Fibroblast of upper back skin (primary cell): ENCODE data around the gene FRAS1.
"Not testable (repeated sequence)": the region's sequence is repeated elsewhere in the genome, so short reads cannot be mapped to it uniquely, and the experiment has no call there.

Experiments
- DNase-seq: peaks from one replicate; pipeline ENCODE4 v3.0.0-alpha.2; 2013

The FRAS1 gene, protein sequence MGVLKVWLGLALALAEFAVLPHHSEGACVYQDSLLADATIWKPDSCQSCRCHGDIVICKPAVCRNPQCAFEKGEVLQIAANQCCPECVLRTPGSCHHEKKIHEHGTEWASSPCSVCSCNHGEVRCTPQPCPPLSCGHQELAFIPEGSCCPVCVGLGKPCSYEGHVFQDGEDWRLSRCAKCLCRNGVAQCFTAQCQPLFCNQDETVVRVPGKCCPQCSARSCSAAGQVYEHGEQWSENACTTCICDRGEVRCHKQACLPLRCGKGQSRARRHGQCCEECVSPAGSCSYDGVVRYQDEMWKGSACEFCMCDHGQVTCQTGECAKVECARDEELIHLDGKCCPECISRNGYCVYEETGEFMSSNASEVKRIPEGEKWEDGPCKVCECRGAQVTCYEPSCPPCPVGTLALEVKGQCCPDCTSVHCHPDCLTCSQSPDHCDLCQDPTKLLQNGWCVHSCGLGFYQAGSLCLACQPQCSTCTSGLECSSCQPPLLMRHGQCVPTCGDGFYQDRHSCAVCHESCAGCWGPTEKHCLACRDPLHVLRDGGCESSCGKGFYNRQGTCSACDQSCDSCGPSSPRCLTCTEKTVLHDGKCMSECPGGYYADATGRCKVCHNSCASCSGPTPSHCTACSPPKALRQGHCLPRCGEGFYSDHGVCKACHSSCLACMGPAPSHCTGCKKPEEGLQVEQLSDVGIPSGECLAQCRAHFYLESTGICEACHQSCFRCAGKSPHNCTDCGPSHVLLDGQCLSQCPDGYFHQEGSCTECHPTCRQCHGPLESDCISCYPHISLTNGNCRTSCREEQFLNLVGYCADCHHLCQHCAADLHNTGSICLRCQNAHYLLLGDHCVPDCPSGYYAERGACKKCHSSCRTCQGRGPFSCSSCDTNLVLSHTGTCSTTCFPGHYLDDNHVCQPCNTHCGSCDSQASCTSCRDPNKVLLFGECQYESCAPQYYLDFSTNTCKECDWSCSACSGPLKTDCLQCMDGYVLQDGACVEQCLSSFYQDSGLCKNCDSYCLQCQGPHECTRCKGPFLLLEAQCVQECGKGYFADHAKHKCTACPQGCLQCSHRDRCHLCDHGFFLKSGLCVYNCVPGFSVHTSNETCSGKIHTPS (N-terminal part only)

DNA sequence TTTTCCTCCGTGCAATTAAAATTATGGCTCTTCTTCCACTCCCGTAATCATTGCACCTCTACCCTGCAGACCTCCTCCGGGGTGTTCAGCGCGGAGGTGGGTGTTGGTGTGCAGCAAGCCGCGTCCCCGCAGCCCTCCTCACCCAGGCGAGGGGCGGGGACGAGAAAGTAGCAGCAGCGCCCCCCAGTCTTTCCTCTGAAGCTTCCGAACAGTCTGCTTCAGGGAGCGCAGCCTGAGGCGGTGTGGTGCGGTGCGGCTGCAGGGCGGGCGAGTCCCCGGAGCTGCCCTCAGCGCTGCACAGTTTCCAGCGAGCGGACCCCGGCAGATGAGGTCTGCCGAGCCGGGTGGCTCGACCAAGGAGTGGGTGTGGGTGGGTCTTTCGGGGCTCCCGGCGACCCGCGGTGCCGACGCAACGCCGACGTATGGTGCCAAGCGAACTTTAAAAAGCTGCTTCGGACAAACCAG, at the start of gene FRAS1:
Gene FRAS1 (plus strand): TSS at position 189 of the 465 bp plus-strand sequence. CDS start 687 bp downstream, outside the sequence.
- peak; percentile 37 for DNase-seq

DNA sequence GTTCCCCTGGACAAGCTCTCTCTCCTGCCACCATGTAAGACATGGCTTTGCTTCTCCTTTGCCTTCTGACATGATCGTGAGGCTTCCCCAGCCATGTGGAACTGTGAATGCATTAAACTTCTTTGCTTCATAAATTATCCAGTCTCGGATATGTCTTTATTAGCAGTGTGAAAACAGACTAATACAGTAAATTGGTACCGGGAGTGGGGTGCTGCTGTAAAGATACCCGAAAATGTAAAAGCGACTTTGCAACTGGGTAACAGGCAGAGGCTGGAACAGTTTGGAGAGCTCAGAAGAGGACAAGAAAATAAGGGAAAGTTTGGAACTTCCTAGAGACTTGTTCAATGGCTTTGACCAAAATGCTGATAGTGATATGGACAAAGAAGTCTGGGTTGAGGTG, 46.1 kb upstream of the FRAS1 start:
- not testable (repeated sequence) for DNase-seq

DNA sequence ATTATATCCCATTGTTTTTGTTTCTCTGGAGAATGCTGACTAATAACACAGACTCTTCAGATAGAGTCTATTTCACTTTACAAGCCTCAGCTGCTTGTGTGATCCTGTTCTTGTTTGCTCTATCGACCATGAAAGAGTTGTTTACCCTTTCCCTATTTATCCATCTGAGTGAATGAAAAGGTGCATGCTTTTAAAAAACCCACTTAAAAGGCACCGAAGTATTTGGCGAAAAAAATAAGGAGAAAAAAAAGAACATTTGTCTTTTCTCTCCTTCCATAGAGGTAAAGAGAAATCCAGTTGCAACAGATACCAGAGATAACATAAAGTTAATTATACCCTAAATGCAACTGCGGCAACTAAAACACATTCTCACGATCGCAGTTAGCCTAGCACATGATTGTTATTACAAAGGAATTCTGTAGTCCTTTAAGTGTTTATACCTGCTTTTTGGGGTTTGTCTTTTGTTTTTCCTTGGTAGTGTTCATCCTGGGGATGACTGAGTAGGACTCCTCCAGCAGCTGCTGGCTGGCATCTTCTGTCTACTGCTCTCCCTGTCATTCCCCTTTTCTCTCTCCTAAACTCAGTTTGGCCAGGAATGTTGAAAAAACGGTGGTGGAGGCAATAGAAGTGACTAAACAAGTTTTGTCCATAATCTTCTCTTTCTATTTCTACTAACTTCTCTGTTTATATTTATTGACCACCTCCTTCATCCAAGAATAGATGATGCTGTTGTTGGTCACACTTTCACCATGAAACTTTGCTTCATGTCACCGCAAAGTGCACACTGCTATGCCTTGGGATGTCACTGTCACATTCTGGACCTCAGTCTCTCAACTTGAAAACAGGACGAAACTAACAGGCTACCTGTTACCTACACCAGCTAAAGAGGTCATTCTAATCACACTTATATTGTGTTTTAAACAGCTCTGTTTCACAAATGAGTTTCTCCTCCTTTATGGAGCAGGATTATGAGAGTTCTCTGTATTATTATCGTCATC, 41.9 kb upstream of the FRAS1 start:
- no peak for DNase-seq

DNA sequence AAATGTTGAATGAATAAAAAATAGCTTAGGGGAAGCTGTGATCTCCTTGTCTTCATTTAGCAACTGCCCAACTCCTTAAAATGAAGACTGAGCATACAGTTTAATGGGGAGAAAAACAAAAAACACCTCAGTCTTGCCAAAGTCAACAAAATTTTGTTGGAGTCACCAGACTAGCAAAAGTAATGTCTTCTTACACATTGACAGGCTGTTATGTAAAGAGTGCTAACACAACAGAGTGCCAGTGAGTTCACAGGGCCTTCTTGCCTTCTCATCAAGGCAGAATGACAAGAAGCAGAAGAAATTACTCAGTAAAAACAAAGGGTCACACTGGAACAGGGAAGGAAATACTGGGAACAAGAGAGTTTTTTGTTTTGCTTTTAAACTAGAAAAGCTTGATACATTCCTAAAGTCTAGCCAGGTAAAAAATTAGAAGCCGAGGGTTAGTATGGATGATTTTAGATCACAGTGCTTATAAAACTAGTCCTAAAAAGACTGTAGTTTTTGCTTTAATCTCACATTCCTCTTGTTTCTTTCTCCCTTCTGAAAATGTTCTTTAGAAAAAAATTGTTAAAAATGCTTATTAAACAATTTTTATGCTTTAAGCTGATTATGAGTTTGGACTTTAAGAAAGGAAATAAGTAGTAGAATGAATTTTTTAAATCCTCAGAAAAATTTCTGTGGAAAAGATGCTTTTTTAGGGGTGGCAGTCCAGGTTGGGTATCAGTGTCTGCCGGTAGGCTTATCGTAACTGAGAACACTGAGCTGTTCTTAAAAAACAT, 38.7 kb upstream of the FRAS1 start:
- DNase-seq: no peak

DNA sequence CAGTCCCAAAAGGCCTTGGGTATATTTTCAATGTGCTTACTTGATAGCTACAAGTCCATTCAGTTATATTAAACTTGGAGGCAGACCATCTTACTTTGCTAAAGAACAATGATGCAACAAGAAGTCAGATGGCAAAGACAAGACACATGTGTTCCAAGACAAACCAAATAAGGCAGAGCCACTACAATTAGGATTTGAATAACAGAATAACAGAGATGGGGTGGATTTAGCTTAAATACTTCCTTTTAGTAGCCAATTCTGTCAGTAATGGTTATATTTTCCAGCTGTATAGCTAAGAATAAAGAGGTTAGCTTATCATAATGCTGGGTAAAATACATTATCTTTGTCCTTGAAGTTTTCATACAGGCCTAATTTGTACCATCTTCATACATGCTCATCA, 37.7 kb upstream of the FRAS1 start:
- DNase-seq: peak; percentile 3

DNA sequence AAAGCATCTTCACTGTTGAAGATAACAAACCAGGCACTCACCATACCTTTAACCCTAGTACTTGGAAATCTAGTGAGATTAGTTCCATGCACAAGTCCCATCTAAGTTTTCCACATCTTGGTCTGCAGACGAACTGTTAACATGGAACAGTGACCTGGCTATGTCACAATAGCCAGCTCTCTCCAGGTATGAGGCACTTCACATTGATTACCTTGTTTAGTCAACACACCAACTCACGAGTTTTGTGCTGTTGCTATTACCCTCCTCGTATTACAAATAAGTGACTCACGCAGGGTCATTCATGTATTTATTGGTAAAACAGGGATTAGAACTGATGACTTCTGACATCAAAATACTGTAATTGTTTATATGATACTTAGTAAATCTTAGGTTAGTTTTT, 36.4 kb upstream of the FRAS1 start:
- no peak for DNase-seq

DNA sequence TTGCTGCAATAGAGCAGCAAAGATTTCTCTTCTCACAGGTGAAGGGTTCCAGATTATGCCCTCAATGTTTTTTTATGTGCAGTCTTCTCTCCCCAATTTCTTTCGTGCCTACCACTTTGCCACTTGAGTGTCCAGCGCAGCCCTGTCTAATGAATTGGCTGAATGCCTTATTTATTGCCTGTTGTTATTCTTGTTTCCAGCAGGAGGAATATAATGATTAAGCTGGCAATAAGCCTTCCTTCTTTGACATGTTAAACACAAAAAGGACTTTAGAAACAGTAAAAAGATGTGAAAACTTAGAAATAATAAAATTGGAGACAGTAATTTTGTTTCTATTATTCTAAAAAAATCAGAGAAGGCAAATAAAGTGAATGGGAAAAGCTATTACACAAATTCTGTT, 34.6 kb upstream of the FRAS1 start:
- no peak for DNase-seq

DNA sequence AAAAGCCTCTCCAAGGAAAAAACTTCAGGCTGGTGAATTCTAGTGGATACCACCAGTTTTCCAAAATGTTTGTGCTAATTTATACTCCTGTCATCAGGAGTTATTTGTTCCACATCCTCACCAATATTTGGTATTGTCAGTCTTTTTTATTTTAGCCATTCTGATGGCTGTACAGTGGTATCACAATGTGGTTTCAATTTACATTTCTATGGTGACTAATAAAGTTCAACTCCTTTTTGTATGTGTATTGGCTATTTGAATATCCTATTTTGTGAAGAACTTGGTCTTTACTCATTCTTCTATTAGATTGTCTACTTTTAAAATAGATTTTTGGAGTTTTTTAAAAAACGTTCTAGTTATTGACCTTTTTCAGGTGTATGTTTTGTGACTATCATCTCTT, 33.0 kb upstream of the FRAS1 start:
- peak; percentile 30 for DNase-seq

DNA sequence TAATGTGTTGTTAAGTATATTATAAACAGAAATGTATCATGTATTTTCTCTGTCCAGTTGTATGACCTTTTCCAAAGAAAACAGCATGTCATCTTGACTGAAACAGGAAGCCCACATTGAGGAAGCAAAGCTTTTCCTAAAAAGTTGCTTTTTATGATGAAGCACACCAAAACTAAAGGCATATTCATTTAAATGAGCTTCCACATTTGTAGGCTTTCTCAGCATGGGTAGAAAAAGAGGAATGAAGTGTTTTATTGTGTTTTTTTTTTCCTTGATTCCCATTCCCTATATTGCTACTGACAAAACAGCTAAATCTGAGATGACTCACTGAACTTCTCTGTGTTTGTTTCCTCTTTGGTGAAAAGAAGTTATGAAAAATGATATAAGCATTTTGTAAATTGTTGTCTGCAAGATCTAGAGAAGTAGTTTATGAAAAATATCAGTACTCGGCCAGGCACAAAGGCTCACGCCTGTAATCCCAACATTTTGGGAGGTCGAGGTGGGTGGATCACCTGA, 32.5 kb upstream of the FRAS1 start:
- DNase-seq: no peak

DNA sequence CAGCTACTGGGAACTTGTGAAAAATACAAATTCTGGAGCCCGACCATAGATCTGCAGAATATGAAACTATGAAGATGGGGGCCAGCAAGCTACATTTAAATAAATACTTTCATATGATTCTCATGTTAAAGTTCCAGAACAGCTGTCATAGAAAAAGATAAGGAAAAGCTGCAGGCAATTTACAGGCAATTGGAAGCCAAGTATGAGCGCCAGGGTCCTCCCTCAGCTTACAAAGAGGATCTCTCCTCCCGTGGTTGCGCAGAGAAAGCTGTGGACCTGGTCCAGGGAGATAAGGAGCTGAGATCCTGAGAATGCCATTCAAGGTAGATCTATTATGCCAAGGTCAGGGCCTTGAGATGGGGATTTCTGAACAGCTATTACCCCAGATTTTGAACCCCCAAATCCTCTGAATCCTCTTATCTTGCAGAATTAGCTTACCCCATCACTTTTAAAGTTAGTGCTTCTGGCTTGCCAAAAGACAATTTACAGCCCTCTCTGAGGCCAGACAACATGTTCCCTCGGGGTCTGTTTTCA, 25.6 kb upstream of the FRAS1 start:
- DNase-seq: no peak

DNA sequence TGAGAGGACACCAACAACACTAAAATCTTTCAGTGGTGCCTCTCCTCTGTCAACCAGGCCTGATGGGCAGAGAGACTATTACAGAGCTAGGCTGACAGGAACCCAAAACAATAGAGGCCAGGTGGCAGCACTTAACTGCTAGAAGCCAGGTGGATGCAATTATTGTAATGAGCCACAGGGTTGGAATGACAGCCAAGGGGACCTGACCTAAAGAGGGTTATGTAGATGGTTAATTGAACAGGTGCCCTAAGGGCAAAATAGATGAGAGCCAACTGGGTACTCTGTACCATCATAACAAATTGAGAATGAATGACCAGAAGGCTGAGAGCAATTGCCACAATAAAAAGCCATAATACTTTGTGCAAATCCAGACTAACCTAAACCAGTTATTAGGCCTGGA, 24.7 kb upstream of the FRAS1 start:
- DNase-seq: no peak

DNA sequence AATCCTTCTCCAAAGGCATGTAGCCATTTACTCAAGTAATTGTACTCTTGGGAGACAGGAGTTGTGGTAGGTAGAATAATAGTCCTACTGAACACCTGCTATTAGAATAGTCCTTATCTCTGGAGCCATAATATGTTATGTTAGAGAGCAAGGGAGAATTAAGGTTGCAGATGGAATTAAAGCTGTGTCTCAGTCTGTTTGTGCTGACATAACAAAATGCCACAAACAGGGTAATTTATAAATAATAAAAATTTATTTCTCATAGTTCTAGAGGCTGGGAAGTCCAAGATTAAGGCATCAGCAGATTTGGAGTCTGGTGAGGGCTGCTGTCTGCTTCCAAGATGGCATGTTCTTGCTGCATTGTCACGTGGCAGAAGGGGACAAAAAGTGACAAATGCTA, 24.2 kb upstream of the FRAS1 start:
- no peak for DNase-seq

DNA sequence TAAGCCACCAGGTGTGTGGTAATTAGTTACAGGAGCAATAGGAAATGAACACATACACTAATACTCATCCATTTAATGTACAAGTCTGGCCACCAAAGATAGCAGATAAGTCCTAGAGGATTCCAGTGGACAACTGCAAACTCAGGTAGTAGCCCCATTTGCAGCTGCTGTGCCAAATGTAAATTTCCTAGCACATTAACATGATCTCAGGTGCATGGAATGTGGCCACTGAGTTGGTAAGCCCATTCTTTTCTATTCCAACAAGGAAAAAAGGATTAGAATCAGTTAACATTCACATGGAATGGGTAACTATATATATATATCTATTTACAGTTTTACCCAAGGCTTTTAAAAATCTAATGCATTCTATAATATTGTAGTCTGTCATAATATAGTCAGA, 23.3 kb upstream of the FRAS1 start:
- no peak for DNase-seq

DNA sequence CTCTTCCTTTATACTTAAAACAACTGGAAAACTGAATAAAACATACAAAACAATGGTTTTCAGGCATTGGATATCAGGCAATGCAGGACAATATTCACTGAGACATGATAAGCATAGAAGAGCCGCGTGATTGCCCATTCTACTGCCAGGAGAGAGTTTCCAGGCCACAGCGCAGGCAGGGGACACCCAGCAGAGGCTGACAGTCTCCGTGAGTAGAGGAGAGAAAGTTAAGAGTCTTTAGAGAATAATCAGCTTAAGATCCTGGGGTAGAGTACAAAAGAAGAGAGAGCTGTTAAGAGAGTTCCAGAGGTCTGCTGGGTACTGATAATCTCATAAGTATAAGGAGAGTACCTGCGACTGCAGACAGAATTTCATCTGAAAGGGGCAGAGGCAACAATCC, 18.4 kb upstream of the FRAS1 start:
- no peak for DNase-seq

DNA sequence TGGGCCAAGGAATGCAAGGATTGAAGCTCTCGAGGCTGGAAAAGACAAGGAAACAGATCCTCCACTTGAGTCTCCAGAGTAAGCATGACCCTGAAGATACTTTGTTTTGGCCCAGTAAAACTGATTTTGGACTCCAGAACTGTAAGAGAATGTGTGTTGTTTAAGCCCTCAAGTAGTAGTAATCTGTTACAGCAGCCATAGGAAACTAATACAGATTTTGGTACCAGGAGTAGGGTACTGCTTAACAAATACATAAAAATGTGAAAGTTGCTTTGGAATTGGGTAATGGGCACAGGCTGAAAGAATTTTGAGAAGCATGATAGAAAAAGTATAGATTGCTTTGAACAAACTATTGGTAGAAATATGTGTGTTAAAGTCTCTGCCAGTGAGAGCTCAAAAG, 17.4 kb upstream of the FRAS1 start:
- no peak for DNase-seq

DNA sequence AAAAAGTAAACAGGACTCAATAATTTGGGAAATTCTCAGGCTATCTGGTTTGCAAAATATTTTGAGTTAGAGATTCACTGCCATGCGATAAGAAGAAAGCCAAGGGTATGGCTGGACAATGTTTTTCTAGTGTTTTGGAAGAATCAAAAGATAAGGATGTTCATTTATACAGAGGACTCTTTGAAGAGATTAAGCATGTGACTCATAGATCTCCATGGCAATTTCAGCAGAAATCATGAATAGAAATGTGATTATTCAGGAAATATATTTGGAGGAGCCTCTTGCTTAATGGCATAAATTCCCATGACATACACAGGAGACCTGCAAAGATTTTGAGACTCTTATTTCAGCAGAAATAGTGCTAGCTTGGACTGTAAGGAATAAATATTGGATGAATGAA, 16.7 kb upstream of the FRAS1 start:
- DNase-seq: no peak

DNA sequence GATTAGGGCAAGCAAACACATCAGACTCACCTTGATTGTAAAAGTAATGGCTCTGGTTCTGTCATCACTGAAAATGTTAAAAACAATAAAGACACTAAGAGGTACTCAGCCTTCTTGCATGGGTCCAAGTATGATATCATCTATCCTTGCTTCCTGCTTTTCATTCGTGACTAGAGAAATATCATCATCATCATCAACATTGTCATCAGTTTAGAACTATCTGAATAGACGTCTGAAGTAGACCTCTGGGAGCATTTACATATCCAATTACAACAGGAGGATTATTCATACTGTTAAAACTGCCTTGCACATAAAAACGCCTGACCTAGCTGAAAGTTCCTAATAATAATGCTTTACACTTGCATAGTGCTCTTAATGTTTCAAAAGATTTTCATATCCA, 9.8 kb upstream of the FRAS1 start:
- peak; percentile 9 for DNase-seq

DNA sequence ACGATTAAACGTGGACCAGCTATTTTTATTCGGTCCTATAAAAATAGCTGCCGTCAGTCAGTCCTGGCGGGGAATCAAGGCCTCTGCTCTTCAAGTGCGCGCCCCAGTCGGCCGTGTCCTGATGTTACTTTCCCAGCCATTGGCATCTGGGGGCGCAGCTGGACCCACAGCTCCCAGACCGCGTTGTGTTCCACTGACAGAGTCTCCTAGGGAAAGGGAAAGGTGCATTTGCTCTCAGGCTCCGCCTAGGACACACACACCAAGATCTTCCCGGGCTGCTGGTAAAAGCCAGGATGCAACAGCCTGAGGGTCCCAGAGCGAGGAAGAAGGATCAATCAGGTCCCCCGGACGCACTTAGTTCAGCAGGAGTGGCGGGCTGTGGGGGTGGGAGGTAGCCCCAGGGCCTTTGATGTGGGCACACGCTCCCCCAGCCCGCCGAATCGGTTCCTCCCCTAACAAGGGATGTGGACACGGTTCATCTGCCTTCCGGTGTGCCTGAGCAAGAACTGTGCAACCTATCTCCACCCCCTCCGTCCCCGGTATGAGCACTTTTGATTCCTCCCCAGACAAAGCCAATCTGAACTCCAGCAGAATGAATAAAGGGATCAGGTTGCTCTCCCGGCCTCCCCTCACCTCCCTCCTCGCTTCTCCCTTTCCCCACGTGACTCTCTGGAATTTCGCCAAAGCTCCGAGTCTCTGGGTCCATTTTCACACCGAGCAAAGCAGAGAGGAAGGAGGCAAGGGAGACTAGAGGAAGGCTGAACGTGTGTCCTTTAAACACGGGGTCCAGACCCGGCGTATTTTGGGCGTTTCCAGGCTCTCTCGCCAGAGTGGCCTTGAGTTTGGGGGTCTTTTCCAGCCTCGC, 626 bp upstream of the FRAS1 start:
- peak; percentile 83 for DNase-seq

DNA sequence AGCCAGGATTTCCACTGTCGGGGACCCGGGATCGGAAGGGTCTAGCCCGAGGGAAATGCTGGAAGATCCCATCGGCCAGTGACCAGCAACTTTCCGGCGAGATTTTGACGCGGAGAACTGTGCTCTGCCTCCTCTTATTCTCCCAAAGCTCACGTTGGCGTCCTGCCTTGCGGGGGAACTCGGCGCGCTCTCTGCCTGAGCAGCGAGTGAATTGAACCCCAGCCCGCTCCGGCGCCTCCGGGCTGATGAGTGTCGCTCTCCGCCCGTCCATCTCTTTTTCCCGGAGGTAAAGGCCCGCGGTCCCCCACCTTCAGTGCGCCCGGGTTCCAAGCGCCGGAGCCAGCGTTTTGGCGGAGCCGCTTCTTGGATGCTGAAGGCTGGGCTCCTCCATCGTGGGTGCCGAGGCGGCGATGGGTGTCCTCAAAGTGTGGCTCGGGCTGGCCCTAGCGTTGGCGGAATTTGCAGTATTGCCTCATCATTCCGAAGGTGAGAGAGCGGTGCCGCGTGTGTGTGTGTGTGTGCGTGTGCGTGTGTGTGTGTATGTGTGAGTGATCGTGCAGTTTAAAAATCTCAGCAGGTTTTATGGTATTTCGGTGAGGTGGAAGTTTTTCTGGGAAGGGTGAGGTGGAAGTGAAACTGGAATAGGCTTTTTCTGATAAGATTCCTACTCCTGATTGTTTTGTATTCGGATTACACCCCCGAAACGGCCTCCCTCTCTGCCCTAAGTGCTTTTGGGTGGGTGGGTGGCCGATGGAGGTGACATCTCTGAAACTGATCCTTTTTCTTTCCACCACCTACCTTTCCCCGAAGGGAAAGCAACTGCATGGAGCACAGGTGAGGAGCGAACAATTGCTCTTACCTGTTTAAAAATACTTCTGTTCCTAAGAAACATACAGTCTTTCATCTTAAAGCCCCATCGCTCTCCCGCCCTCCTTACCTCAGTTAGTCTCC, 752 bp downstream of the FRAS1 start:
- peak; percentile 36 for DNase-seq
